Type B pancreatic cell (in vitro differentiated cells): ENCODE data around the gene HDAC1. TPM values are rescaled to one million over a fixed set of nuclear protein-coding genes. Genes with fewer than 3 reads are reported as not detected.
A peak's percentile ranks its signal among the peaks of the same experiment; 100 is the strongest.

Experiments
- DNase-seq: peaks from one replicate; pipeline ENCODE4 v3.0.0; 2021; ENCODE audit warnings: mixed read lengths; ENCODE audit not compliant: unreplicated experiment; ENCODE audit errors: extremely low spot score
- H3K27ac Mint-ChIP-seq: 2 replicates; pipeline ENCODE4 v1.8.0; 2021; ENCODE audit warnings: mild to moderate bottlenecking, mixed read lengths
- H3K27me3 Mint-ChIP-seq: 2 replicates; pipeline ENCODE4 v1.8.0; 2021; ENCODE audit warnings: mixed read lengths
- H3K36me3 Mint-ChIP-seq: 2 replicates; pipeline ENCODE4 v1.8.0; 2021; ENCODE audit warnings: mixed read lengths
- H3K4me1 Mint-ChIP-seq: one replicate; pipeline ENCODE4 v1.8.0; 2021; ENCODE audit warnings: mixed read lengths; ENCODE audit not compliant: unreplicated experiment
- H3K4me3 Mint-ChIP-seq: 2 replicates; pipeline ENCODE4 v1.8.0; 2021; ENCODE audit warnings: mild to moderate bottlenecking, mixed read lengths
- H3K9me3 Mint-ChIP-seq: 2 replicates; pipeline ENCODE4 v1.8.0; 2021; ENCODE audit warnings: mixed read lengths
- long read RNA-seq: library from polyadenylated mRNA; unstranded; transcript quantifications from one replicate; pipeline ENCODE4 v2.0.0, GENCODE V29; 2020
- total RNA-seq: library from RNA; stranded (reverse); gene quantifications from 2 replicates; pipeline ENCODE4 v1.2.1, GENCODE V29; 2021; ENCODE audit warnings: low replicate concordance
- TF ChIP-seq, protein P1 (sequence below): fragments of 200-600 bp; sonication (generic); conservative IDR thresholded peaks from 2 replicates; pipeline ENCODE4 v1.5.0; 2021; ENCODE audit warnings: antibody characterized with exemption, mild to moderate bottlenecking

The HDAC1 gene
- total RNA-seq: 108 and 114 TPM in 2 replicates
- long read RNA-seq, transcript HDAC1-201 (14 exons, 2,124 nt): major isoform, 516 of 598 reads
- long read RNA-seq, partial matches to known transcripts: 47 of 598 reads
- long read RNA-seq, other reads (novel, unspliced or antisense): 32 of 598 reads

DNA sequence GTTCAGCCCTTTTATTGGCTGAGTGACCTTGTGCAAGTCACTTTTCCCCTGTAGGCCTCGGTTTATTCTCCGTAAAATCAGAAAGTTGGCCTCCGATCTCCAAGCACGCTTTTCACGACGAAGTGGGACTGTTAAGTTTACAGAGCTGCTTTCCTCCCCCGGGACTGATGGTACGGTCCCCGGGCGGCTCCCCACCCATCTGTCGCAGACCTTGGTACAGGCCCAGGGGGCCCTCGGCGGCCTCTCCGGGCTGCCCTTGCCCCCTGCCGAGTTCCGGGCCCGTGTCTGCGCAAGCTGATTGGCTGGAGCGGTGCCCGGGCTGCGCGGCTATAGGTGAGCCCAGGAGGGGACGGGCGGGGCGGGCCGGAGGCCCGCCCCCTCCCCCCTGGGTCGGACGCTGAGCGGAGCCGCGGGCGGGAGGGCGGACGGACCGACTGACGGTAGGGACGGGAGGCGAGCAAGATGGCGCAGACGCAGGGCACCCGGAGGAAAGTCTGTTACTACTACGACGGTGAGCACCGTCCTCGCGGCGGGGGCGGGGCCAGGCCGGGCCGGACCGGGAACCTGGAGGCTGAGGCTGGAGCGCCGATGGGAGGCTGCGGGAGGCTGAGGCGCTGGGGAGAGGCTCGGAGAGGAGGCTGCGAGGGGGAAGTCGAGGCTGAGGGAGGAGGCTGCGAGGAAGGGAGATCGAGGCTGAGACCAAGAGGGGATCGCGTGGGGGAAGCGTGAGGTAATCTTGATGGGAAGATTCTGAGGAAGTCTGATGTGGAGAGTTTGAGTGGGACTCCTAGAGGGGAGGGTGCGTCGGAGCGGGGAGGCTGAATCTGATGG lies at the start of gene HDAC1:
Gene HDAC1 (plus strand): TSS at position 376 of the 831 bp plus-strand sequence. CDS start 87 bp downstream, at position 463.
- peak within 1 kb of the TSS; percentile 99 for H3K4me3 Mint-ChIP-seq
- no peaks in the 10 kb centered on the region for H3K9me3 Mint-ChIP-seq
- TF ChIP-seq, protein P1, sequence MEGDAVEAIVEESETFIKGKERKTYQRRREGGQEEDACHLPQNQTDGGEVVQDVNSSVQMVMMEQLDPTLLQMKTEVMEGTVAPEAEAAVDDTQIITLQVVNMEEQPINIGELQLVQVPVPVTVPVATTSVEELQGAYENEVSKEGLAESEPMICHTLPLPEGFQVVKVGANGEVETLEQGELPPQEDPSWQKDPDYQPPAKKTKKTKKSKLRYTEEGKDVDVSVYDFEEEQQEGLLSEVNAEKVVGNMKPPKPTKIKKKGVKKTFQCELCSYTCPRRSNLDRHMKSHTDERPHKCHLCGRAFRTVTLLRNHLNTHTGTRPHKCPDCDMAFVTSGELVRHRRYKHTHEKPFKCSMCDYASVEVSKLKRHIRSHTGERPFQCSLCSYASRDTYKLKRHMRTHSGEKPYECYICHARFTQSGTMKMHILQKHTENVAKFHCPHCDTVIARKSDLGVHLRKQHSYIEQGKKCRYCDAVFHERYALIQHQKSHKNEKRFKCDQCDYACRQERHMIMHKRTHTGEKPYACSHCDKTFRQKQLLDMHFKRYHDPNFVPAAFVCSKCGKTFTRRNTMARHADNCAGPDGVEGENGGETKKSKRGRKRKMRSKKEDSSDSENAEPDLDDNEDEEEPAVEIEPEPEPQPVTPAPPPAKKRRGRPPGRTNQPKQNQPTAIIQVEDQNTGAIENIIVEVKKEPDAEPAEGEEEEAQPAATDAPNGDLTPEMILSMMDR: no peak
- peak; percentile 93 for DNase-seq
- H3K4me1 Mint-ChIP-seq: peaks cover 25% of the 10 kb centered on the region
- no peaks in the 10 kb centered on the region for H3K27me3 Mint-ChIP-seq
- peaks cover 8% of the 10 kb centered on the region for H3K36me3 Mint-ChIP-seq
- H3K27ac Mint-ChIP-seq: peak within 1 kb of the TSS; percentile 90

DNA sequence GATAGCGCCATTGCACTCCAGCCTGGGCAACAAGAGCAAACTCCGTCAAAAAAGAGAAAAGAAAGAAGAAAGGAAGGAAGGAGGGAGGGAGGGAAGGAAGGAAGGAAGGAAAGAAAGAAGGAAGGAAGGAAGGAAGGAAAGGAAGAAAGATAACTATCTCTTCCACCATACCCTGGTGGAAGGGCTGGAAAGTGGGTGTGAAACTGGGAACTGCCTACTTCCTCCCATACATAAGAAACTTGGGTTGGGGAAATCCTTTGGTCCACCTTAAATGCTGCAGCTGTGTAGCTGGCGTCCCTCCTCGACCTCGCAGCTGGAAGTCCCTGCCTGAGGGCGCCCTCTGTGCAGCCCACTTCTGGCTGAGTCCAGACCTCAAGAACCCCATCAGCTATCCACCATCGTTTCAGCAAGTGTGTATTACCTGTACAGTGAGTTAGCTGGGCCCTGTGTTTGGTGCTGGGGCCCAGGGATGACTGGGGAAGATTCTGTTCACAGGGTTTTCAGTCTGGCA lies 49.5 kb upstream of the HDAC1 start:
- Mint-ChIP-seq H3K36me3 (no peaks in the 10 kb centered on the region), H3K27me3 (no peaks in the 10 kb centered on the region), H3K9me3 (no peaks in the 10 kb centered on the region), H3K4me3 (peak overlapping the region; percentile 31), H3K4me1 (peaks cover 19% of the 10 kb centered on the region), H3K27ac (no peak overlapping the region)
- TF ChIP-seq, protein P1: no peak
- DNase-seq: no peak

- Mint-ChIP-seq H3K27ac (no peak within 1 kb of the TSS), H3K27me3 (peaks cover 4% of the 10 kb centered on the region), H3K9me3 (no peaks in the 10 kb centered on the region), H3K36me3 (no peaks in the 10 kb centered on the region), H3K4me3 (peak within 1 kb of the TSS; percentile 65), H3K4me1 (peaks cover 22% of the 10 kb centered on the region)
- TF ChIP-seq, protein P1: no peak
- DNase-seq: no peak
Measured at GRCh38 chr1:32246888-32247273, 45.0 kb upstream of the HDAC1 start, which contains the start of gene FAM167B. FAM167B (plus strand) TSS chr1:32247222; CDS start chr1:32247422, 200 bp downstream.

DNA sequence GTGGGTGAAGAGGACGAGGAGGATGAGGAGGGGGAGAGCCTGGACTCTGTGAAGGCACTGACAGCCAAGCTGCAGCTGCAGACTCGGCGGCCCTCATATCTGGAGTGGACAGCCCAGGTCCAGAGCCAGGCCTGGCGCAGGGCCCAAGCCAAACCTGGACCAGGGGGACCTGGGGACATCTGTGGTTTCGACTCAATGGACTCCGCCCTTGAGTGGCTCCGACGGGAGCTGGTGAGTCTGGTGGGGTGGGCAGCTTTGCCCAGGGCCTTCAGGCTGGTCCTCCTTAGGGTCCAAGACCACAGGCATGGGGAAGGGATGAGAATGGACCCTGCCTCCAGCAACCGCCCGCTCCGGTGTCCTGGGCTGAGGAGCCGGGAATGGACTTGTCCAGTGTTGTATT lies 44.4 kb upstream of the HDAC1 start:
- Mint-ChIP-seq H3K27me3 (peaks cover 5% of the 10 kb centered on the region), H3K27ac (no peak overlapping the region), H3K36me3 (no peaks in the 10 kb centered on the region), H3K4me1 (peaks cover 20% of the 10 kb centered on the region), H3K4me3 (no peak overlapping the region), H3K9me3 (no peaks in the 10 kb centered on the region)
- no peak for DNase-seq
- TF ChIP-seq, protein P1: no peak

DNA sequence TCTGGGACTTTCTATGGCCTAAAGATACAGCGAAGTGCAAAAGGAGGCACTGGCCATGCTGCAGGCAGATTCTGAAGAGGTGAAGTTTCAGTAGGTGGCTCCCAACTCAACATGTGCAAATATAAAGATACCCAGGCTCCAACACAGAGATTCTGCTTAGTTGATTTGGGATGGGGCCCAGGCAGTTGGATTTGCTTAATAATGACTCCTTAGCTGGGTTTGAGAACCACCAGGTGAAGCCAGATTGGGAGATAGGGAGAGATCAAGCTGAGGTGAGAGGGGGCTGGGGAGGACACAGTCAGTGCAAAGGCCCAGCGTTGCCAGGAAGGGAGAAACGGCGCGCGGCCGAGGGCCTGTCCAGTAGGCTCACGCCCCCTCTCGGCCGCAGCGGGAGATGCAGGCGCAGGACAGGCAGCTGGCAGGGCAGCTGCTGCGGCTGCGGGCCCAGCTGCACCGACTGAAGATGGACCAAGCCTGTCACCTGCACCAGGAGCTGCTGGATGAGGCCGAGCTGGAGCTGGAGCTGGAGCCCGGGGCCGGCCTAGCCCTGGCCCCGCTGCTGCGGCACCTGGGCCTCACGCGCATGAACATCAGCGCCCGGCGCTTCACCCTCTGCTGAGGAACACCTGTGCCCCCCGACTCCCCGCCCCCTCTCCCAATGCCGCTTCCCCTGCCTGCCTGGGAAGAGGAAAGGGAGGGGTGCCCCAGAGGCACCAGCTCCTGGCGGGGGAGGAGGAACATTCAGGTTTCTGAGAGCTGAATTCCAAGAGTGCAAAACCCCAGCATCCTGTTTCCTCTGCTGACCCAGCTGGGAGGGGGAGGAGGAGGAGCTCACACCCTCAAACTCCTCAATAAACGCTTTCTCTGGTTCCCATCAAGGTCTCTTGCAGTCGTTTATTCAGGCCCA lies 43.6 kb upstream of the HDAC1 start:
- Mint-ChIP-seq H3K36me3 (no peaks in the 10 kb centered on the region), H3K9me3 (no peaks in the 10 kb centered on the region), H3K4me1 (peaks cover 16% of the 10 kb centered on the region), H3K27ac (no peak overlapping the region), H3K4me3 (peak overlapping the region; percentile 65), H3K27me3 (peaks cover 5% of the 10 kb centered on the region)
- DNase-seq: peak; percentile 86
- TF ChIP-seq, protein P1: peak; percentile 92
